ENCODE measurements around the gene REV3L. TPM values are rescaled to one million over a fixed set of nuclear protein-coding genes. Genes with fewer than 3 reads are reported as not detected.
"Not testable (repeated sequence)": the region's sequence is repeated elsewhere in the genome, so short reads cannot be mapped to it uniquely, and the experiment has no call there.

The REV3L gene, protein sequence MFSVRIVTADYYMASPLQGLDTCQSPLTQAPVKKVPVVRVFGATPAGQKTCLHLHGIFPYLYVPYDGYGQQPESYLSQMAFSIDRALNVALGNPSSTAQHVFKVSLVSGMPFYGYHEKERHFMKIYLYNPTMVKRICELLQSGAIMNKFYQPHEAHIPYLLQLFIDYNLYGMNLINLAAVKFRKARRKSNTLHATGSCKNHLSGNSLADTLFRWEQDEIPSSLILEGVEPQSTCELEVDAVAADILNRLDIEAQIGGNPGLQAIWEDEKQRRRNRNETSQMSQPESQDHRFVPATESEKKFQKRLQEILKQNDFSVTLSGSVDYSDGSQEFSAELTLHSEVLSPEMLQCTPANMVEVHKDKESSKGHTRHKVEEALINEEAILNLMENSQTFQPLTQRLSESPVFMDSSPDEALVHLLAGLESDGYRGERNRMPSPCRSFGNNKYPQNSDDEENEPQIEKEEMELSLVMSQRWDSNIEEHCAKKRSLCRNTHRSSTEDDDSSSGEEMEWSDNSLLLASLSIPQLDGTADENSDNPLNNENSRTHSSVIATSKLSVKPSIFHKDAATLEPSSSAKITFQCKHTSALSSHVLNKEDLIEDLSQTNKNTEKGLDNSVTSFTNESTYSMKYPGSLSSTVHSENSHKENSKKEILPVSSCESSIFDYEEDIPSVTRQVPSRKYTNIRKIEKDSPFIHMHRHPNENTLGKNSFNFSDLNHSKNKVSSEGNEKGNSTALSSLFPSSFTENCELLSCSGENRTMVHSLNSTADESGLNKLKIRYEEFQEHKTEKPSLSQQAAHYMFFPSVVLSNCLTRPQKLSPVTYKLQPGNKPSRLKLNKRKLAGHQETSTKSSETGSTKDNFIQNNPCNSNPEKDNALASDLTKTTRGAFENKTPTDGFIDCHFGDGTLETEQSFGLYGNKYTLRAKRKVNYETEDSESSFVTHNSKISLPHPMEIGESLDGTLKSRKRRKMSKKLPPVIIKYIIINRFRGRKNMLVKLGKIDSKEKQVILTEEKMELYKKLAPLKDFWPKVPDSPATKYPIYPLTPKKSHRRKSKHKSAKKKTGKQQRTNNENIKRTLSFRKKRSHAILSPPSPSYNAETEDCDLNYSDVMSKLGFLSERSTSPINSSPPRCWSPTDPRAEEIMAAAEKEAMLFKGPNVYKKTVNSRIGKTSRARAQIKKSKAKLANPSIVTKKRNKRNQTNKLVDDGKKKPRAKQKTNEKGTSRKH (N-terminal part only)
- 48.7 and 71.2 TPM in 2 replicates for total RNA-seq
- 7.8 TPM for polyA plus RNA-seq (2012)

GRCh38 chr6:111482959-111483735 lies at the start of gene REV3L:
REV3L (minus strand) TSS chr6:111483218; CDS start chr6:111482888, 330 bp downstream.
- peak; percentile 91 for DNase-seq (ENCODE audit: low read depth)

DNA sequence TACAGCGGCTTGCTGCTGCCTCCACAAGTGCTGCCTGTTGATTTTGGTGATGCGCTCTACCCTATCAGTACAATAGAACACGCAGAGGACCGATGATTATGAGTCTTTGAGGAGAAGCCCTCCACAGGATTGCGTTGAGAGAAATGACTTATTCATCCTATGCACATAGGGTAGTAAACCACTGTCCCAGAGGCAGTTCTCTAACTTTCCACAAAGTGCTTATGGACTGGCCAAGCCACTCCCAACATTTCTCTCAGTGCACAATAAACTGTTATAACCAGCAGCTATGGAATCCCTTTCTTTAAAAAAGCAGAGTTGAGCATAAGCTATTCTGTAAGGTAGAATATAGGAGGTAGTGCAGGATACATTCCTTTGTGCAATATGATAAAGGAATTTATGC lies 48.2 kb upstream of the REV3L start:
- no peak for DNase-seq (ENCODE audit: low read depth)

DNA sequence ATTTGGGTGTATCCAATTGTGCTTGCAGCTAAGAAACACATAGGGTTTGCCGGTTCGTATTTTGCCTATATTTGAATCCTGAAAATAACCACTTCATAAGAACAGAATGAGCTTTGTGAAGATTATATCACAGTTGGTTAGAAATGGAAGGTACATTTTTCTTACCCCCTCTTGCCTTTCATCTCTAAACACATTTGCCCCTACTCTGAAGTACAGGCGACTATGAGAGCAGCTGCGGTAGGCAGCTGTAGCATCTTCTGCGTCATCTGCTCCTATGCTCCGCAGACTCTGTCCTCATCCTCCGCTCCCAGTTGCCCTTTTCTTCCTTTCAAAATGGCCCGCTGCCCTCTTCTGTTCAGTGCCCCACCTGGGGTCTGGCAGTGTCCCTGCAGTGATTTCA lies 47.6 kb upstream of the REV3L start:
- DNase-seq (ENCODE audit: low read depth): peak; percentile 15

DNA sequence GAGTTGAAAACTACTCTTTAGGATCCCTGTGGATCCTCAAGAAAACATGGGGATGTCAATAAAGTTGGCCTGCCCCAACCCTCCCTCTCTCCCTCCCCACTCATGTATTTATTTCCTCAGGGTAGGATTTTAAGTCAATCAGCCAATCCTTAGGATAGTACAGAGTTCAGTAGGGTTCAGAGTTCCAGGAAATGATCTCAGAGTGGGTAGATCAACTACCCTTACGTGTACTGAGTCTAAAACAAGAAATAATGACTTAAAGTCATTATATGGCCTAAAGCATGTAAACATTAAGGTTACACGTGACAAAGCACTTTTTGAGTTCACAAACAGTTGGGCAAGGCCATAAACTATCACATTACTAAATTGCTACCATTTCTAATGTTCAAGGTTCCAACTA lies 47.2 kb upstream of the REV3L start:
- no peak for DNase-seq (ENCODE audit: low read depth)

DNA sequence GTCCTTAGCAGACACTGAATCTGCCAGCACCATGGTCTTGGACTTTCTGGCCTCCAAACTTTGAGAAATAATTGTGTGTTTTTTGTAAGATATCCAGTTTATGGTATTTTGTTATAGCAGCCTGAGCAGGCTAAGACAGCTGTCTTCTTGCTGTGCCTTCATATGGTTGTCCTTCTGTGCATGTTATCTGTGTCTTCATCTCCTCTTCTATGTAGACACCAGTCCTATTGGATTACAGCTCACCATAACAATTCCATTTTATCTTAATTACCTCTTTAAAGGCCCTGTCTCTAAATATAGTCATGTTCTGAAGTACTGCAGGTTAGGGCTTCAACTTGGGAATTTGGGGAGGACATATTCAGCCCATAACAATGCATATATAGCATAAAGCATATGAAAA lies 44.3 kb upstream of the REV3L start:
- DNase-seq (ENCODE audit: low read depth): no peak

GRCh38 chr6:111524735-111525134 lies 41.7 kb upstream of the REV3L start:
- DNase-seq (ENCODE audit: low read depth): no peak

DNA sequence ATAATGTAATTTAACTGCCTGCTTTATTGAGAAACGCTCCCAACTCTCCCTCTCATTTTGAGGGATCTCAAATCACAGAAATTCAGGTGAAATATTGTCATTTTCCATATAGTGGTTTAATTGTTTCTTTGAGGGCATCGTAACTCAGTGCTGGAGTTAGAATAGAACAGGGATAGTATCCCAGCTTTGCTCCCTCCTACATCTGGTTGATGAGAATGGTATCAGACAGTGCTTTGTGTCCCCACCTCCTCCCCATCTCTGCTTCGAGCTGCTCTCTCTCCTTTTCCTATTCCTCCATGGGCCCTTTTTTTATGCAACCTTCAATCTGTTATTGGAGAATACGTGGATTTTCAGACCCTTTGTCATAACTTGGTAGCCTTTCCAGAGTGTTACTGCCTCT lies 41.2 kb upstream of the REV3L start:
- DNase-seq (ENCODE audit: low read depth): no peak

DNA sequence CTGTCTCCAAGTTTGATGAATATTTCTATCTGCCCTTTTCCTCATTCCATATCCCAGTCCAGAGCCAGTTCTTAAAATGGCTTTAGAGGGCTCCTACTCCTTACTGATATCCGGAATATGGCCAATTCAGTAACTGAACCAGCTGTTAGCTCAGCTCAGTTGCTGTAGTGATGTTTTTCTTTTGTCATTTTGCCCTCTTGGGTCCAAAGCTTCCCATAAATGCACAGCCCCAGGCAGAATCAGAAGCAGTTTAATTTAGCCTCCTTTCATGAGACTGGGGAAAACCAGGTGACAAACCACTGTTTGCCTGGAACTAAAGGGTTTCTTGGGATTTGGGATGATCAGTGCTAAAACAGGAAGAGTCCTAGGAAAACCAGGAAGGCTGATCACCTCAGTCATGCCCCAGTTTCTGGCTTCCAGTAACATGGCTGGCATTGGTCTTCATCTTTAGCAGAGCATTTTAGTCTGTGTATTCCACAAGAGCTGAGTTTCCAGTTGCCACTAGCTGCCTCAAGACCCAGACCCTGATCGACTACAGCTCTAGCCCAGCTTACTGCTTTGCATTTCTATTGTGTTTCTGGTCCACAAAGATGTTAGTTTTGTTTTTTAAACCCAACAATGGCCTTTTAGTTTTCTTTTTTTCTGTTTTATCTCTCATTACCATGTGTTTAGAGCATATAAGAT lies 40.6 kb upstream of the REV3L start:
- peak; percentile 66 for DNase-seq (ENCODE audit: low read depth)

GRCh38 chr6:111522393-111523020 lies 39.5 kb upstream of the REV3L start:
- peak; percentile 12 for DNase-seq (ENCODE audit: low read depth)

DNA sequence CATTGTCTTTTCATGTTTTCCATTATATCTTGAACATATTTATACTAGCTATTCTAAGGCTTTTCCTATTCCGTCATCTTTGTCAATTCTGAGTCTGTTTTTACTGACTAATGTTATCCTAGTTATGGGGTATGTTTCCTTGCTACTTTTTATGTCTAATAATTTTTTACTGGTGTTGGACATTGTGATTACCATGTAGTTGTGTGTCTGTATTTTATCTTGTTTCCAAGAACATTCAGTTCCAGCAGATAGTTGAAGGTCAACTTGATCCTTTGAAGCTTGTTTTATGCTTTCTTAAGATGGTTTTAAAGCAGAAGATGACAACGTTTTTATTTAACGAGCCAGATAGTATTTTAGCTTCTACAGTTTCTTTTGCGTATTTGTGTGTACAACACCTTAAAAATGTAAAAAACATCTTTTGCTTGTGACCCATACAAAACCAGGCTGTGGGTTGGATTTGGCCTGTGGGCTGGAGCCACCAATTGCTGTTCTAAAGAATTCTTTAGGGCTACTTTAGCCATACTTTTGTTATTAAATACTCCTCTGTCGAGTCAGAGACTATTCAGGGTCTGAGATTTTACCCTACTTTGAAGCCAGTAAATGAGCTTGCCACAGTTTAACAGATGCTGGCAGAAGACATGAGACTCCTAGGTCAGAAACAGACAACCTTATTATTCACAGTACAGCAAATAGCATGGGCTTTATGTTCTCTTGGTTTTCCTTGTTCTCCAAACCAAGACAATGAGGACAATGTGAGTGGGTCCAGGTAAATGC lies 38.7 kb upstream of the REV3L start:
- DNase-seq (ENCODE audit: low read depth): peak; percentile 56

DNA sequence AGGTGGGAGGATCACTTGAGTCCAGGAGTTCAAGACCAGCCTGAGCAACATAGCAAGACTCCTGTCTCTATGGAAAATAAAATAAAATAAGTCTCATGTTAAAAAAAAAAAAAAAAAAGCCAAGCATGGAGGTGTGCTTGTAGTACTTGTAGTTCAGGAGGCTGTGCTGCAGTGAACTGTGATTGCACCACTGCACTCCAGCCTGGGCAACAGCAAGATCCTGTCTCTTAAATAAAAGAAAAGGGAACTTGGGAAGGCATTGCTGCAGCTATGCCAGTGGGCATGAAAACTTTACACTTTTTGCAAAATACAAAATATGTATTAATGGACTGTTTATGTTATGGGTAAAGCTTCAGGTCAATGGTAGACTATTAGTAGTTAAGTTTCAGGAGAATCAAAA lies 37.5 kb upstream of the REV3L start:
- no peak for DNase-seq (ENCODE audit: low read depth)

DNA sequence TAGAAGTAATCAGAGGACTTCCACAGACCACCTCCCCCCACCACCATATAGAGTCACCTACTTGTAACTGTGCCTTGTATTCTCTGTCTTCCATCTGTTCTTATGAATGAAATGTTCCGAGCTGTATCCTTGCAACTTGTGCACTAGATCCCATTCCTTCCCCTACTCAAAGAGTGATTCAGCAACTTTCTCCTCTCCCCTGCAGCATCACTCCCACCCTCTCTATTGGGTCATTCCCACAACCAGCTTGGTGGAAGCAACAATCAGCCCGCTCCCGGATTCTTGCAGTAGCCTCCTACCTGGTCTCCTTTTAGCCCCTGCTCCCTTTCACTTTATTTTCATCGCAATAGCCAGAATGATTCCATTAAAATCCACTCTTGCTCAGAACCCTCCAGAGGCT lies 34.9 kb upstream of the REV3L start:
- no peak for DNase-seq (ENCODE audit: low read depth)

- no peak for DNase-seq (ENCODE audit: low read depth)
Measured at GRCh38 chr6:111515259-111515658, 32.2 kb upstream of the REV3L start.

DNA sequence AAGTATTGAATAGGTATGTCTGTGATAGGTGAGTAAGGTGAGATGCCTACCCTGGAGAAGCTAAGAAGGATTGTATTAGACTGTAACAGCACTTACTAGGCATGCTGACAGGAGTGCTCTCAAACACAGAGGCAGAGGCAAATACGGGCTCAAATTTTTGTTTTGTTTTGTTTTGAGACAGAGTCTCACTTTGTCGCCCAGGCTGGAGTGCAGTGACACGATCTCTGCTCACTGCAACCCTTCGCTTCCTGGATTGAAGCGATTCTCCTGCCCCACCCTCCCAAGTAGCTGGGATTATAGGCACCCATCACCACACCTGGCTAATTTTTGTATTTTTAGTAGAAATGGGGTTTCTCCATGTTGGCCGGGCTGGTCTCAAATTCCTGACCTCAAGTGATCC lies 31.5 kb upstream of the REV3L start:
- not testable (repeated sequence) for DNase-seq (ENCODE audit: low read depth)

GRCh38 chr6:111507219-111507618 lies 24.2 kb upstream of the REV3L start:
- not testable (repeated sequence) for DNase-seq (ENCODE audit: low read depth)

DNA sequence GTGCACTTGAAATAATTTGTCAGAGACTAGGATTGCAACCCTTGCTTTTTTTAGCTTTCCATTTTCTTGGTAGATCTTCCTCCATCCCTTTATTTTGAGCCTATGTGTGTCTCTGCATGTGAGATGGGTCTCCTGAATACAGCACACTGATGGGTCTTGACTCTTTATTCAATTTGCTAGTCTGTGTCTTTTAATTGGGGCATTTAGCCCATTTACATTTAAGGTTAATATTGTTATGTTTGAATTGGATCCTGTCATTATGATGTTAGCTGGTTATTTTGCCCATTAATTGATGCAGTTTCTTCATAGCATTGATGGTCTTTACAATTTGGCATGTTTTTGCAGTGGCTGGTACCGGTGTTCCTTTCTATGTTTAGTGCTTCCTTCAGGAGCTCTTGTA lies 22.5 kb upstream of the REV3L start:
- not testable (repeated sequence) for DNase-seq (ENCODE audit: low read depth)

- peak; percentile 8 for DNase-seq (ENCODE audit: low read depth)
Measured at GRCh38 chr6:111503660-111504059, 20.6 kb upstream of the REV3L start.

DNA sequence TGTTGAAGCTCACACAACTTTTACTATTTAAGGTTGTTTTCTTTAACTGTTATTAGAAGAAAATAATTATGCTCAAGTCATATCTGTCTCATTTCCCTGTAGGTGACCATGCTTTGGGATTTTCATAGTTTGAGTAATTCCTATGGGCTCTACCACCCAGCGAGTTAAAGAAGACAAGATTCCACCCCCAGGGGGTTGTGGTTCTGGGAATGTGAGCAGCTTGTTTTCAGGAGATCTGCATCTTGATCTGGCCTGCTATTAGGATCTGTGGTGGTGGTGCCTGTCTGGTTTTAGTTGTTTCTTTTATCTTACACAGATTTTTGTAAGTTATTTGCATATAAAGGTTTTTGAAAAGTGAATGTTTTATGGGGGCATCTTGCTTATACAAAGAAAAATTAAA lies 20.2 kb upstream of the REV3L start:
- DNase-seq (ENCODE audit: low read depth): peak; percentile 26

DNA sequence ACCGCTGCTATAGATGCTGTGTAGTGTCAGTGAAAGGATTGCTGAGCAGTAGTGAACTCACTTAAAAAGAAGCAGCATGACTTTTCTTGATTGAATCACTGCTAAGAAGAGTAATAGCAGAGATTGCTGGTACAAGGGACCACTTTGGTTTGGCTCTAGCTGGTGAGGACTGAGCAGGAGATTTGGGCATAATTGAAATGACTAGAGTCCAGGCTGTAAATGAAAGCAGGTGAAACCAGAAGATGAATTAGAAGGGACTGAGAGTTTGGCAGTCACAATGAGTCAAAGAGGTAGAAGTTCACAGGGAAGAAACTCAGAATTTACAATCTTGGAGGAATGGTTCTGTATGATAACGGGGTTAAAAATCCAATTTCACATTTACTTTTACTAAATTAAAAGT lies 19.1 kb upstream of the REV3L start:
- no peak for DNase-seq (ENCODE audit: low read depth)
